ENCODE data around the gene ADAM10.

GRCh38 chr15:58608129-58608590 lies 141.3 kb downstream of the ADAM10 start:
- no peak for TF ChIP-seq CTCF (IDR thresholded peaks at IDR 0.05; ENCODE audit: control extremely low read depth in 1 of 3, insufficient read depth in 1 of 3, low read depth in 1 of 3, low read length in 3 of 3)
- no peak for TF ChIP-seq NRF1 (IDR thresholded peaks at IDR 0.05; ENCODE audit: low read depth, low read length)
- no peak for TF ChIP-seq GABPA (IDR thresholded peaks at IDR 0.05; ENCODE audit: borderline replicate concordance, insufficient read depth, low read length)
- no peak for TF ChIP-seq POLR2A (IDR thresholded peaks at IDR 0.05; ENCODE audit: control extremely low read depth in 1 of 2, low read depth in 2 of 2, low read length in 2 of 2)
- TF ChIP-seq ATF3 (IDR thresholded peaks at IDR 0.05; ENCODE audit: insufficient read depth, low read depth, low read length) = no peak
- TF ChIP-seq MAFK (IDR thresholded peaks at IDR 0.05; ENCODE audit: low read depth, low read length) = no peak
- no peak for TF ChIP-seq ATF2 (IDR thresholded peaks at IDR 0.05; ENCODE audit: low read length)
- TF ChIP-seq NANOG (IDR thresholded peaks at IDR 0.05; ENCODE audit: insufficient read depth, low read depth, low read length, poor library complexity, severe bottlenecking) = no peak
- no peak for TF ChIP-seq POLR2AphosphoS5 (IDR thresholded peaks at IDR 0.05; ENCODE audit: low read depth, low read length)

Measured in H1 (cell line).